RWPE1 (cell line): ENCODE measurements around the gene TBC1D1.

ENCODE experiments used
- CTCF ChIA-PET: fragments of 350-600 bp; sonication (Branson Sonifier 250); formaldehyde crosslinking; extraction: SDS; loops from one replicate; lab custom pipeline; 2021; lab: Yijun Ruan, JAX
- POLR2A ChIA-PET: fragments of 400-600 bp; formaldehyde crosslinking; extraction: SDS; loops from one replicate; lab custom pipeline; 2020; ENCODE audit warnings: antibody characterized with exemption; ENCODE audit not compliant: low non-redundant PET; lab: Yijun Ruan, JAX
- DNase-seq: peaks from one replicate; pipeline ENCODE4 v3.0.0; 2012; ENCODE audit warnings: low spot score
- H3K27ac ChIP-seq: fragments of 450-650 bp; 2 replicates; pipeline ENCODE4 v1.5.1; 2017
- TF ChIP-seq, protein P1 (sequence below): fragments of 450-650 bp; conservative IDR thresholded peaks from 2 replicates; pipeline ENCODE4 v1.5.1; 2017; ENCODE audit warnings: low read depth, mild to moderate bottlenecking

The TBC1D1 gene

DNA sequence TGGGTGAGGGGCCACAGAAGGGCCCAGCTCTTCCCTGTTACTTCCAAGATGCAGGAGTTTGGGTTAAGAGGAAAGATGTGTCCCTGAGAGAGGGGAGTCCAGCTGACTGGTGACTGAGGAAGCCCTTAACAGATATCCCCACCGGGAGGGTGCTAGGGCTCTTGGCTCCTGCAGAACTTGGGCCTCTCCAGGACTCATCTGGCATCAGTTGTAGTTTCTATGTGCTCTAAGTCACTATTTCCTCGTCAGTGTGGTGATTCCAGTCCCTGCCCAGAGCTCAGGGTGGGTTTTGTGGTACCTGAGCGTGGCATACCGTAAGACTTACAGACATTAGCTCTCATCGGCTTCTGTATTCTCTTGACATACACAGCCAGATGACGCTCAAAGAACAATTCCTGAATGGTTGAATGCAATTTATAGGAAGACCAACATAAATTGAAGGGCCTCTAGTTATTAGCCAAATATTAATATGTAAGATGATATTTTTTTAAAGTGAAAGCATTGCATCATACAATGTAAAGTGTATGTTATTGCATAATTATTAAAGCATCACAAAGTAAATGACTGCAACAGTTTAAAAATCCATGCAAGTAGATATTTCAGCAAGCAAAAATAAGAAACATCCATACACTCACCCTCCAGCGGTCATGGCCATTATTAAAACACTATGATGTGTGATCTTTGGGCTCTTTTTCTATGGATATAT is 264.9 kb downstream of the TBC1D1 start:
- DNase-seq: no peak
- TF ChIP-seq, protein P1, sequence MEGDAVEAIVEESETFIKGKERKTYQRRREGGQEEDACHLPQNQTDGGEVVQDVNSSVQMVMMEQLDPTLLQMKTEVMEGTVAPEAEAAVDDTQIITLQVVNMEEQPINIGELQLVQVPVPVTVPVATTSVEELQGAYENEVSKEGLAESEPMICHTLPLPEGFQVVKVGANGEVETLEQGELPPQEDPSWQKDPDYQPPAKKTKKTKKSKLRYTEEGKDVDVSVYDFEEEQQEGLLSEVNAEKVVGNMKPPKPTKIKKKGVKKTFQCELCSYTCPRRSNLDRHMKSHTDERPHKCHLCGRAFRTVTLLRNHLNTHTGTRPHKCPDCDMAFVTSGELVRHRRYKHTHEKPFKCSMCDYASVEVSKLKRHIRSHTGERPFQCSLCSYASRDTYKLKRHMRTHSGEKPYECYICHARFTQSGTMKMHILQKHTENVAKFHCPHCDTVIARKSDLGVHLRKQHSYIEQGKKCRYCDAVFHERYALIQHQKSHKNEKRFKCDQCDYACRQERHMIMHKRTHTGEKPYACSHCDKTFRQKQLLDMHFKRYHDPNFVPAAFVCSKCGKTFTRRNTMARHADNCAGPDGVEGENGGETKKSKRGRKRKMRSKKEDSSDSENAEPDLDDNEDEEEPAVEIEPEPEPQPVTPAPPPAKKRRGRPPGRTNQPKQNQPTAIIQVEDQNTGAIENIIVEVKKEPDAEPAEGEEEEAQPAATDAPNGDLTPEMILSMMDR: no peak
- H3K27ac ChIP-seq: peak overlapping the region; percentile 100
- ChIA-PET POLR2A (interaction anchor here (0.6 kb wide), 1 partner anchor 635 kb away, joined by 4 read pairs; no protein-coding TSS in a partner anchor), CTCF (interaction anchor here (1.5 kb wide), 1 partner anchor 87 kb away, joined by 12 read pairs; no protein-coding TSS in a partner anchor)

- CTCF ChIA-PET: no interaction called here
- peak; percentile 36 for DNase-seq
- peak overlapping the region; percentile 100 for H3K27ac ChIP-seq
- TF ChIP-seq, protein P1: no peak
- POLR2A ChIA-PET: no interaction called here
Observed at GRCh38 chr4:38157592-38157991, 266.7 kb downstream of the TBC1D1 start.

DNA sequence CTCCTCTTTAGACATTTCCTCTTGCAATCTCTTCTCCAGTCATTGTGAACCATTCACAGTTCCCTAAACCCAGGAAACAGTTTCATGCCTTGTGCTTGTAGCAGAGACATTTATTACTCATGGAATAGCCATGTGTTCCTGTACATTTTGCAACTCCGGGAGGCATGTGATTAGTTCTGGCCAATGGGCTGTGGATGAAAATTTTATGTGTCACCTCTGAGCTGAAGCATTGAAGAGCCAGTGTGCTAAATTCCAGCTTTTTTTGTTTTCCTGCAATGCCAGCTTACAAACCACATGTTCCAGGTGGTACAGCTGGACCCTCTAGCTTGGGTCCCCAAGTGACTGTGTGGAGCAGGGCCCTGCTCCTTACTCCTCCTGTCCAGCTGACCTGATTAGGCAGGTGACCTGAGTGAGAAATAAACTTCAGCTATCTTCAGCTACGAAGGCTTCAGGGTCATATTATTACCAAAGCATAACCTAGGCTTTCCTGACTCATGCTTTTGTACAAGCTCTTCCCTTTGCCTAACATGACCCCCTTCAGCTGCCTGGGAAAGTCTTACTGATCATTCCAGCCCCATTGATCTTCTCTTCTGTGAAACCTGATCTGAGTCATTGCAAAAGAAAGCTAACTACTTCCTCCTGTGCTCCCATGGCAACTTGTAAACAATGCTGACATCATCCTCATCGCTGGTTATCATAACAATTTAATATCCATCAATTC is 269.8 kb downstream of the TBC1D1 start:
- TF ChIP-seq, protein P1: no peak
- H3K27ac ChIP-seq: peak overlapping the region; percentile 96
- peak; percentile 90 for DNase-seq
- ChIA-PET POLR2A (interaction anchor here (0.6 to 0.8 kb wide), 2 partner anchors 46 to 370 kb away, joined by 3 read pairs; no protein-coding TSS in a partner anchor), CTCF (interaction anchor here (0.6 to 1.3 kb wide), 6 partner anchors 19 to 1348 kb away, joined by 3 to 5 read pairs (median 4); no protein-coding TSS in a partner anchor)

GRCh38 chr4:38161208-38162113 is 270.6 kb downstream of the TBC1D1 start:
- POLR2A ChIA-PET: interaction anchor here (0.6 to 0.8 kb wide), 2 partner anchors 47 to 370 kb away, joined by 3 read pairs; no protein-coding TSS in a partner anchor
- TF ChIP-seq, protein P1: no peak
- H3K27ac ChIP-seq: peak overlapping the region; percentile 96; the same call in 1 of the 2 replicates
- CTCF ChIA-PET: interaction anchor here (0.5 to 1.2 kb wide), 4 partner anchors 18 to 433 kb away, joined by 3 to 7 read pairs (median 4); no protein-coding TSS in a partner anchor
- DNase-seq: no peak

- ChIA-PET POLR2A (no interaction called here), CTCF (interaction anchor here (0.7 to 1.2 kb wide), 3 partner anchors 10 to 100 kb away, joined by 3 to 7 read pairs (median 3); no protein-coding TSS in a partner anchor)
- peak; percentile 55 for DNase-seq
- TF ChIP-seq, protein P1: no peak
- H3K27ac ChIP-seq: peak overlapping the region; percentile 80
Observed at GRCh38 chr4:38162240-38162784, 271.4 kb downstream of the TBC1D1 start.
